Raji (cell line): ENCODE results near the gene EEPD1.
A peak's percentile ranks its signal among the peaks of the same experiment; 100 is the strongest.

Experiments used
- POLR2A ChIP-seq: IDR thresholded peaks from 2 replicates; pipeline ENCODE4 v1.6.1; 2011; ENCODE audit warnings: low read depth, low read length, control low read depth; ENCODE audit not compliant: insufficient read depth

The EEPD1 gene

GRCh38 chr7:36176697-36177096 is 23.6 kb downstream of the EEPD1 start:
- TF ChIP-seq POLR2A: no peak

GRCh38 chr7:36180121-36180520 is 27.1 kb downstream of the EEPD1 start:
- no peak for TF ChIP-seq POLR2A

GRCh38 chr7:36181668-36182067 is 28.6 kb downstream of the EEPD1 start:
- no peak for TF ChIP-seq POLR2A

- TF ChIP-seq POLR2A: no peak
Measured at GRCh38 chr7:36182854-36183604, 30.0 kb downstream of the EEPD1 start.

GRCh38 chr7:36185092-36185491 is 32.0 kb downstream of the EEPD1 start:
- no peak for TF ChIP-seq POLR2A

- TF ChIP-seq POLR2A: no peak
Measured at GRCh38 chr7:36185756-36186155, 32.7 kb downstream of the EEPD1 start.

- TF ChIP-seq POLR2A: no peak
Measured at GRCh38 chr7:36186359-36187121, 33.5 kb downstream of the EEPD1 start.

- no peak for TF ChIP-seq POLR2A
Measured at GRCh38 chr7:36188266-36188665, 35.2 kb downstream of the EEPD1 start.

GRCh38 chr7:36188906-36189305 is 35.9 kb downstream of the EEPD1 start:
- TF ChIP-seq POLR2A: no peak

GRCh38 chr7:36190447-36191291 is 37.6 kb downstream of the EEPD1 start:
- TF ChIP-seq POLR2A: 0 out of 2 replicates have a peak, but pooled peaks have one; percentile 26

GRCh38 chr7:36191292-36191920 is 38.4 kb downstream of the EEPD1 start:
- no peak for TF ChIP-seq POLR2A

GRCh38 chr7:36192053-36192824 is 39.2 kb downstream of the EEPD1 start:
- TF ChIP-seq POLR2A: peak; percentile 49

GRCh38 chr7:36192877-36193276 is 39.8 kb downstream of the EEPD1 start:
- no peak for TF ChIP-seq POLR2A

- TF ChIP-seq POLR2A: no peak
Measured at GRCh38 chr7:36198854-36199266, 45.8 kb downstream of the EEPD1 start.
